K562 (cell line): ENCODE data around the gene MRNIP. TPM values are rescaled to one million over a fixed set of nuclear protein-coding genes. Genes with fewer than 3 reads are reported as not detected.

Experiments
- ATAC-seq: fragments of 200-7000 bp; cut with Tn5 transposase; 3 replicates; pipeline ENCODE4 v1.9.1; 2020; ENCODE audit warnings: moderate library complexity
- BruUV-seq: library from RNA; stranded (reverse); fragments of 400-500 nt; replicated peaks from 2 replicates; lab custom pipeline; 2021; lab: Mats Ljungman, UMichigan
- CTCF ChIA-PET: fragments of 300-600 bp; formaldehyde crosslinking; extraction: SDS; loops from one replicate; lab custom pipeline; 2021; ENCODE audit warnings: low intra/inter-chr PET ratio; lab: Yijun Ruan, JAX
- POLR2A ChIA-PET: fragments of 300-600, 350-650 bp; sonication (Branson Sonifier 250); formaldehyde crosslinking; extraction: SDS; loops from one replicate; lab custom pipeline; 2021; ENCODE audit warnings: antibody characterized with exemption, inconsistent platforms; lab: Yijun Ruan, JAX
- DNase-seq, 4 experiments: peaks; one replicate each; pipeline versions ENCODE4 v3.0.0 to v3.0.0-alpha.2; 2011 to 2018; ENCODE audit warnings: low spot score in 3 of 4, mixed read lengths in 3 of 4; ENCODE audit errors: extremely low read depth in 1 of 4
- FAIRE-seq: peaks from 2 replicates; lab custom pipeline; 2011; peaks lifted over from hg19 to GRCh38; lab: Jason Lieb, UNC
- H2AFZ ChIP-seq: 2 replicates; pipeline ENCODE4 v1.6.0; 2011; ENCODE audit warnings: low read depth, low read length, control low read depth, inconsistent platforms
- H3K27ac ChIP-seq: fragments of 200-600 bp; 3 replicates; pipeline ENCODE4 v1.8.0; 2011; ENCODE audit warnings: low read depth, mild to moderate bottlenecking, control low read depth, inconsistent platforms, low read length, moderate library complexity, mixed read lengths; ENCODE audit errors: extremely low read depth
- H3K27me3 ChIP-seq, 2 experiments: fragments of 300-600 bp in 1 of 2; 2 replicates in 1 of 2; 3 replicates in 1 of 2; pipeline versions ENCODE4 v1.6.0 to v1.8.0; 2011; ENCODE audit warnings: inconsistent platforms in 2 of 2, low read length in 2 of 2, mild to moderate bottlenecking in 1 of 2, mixed read lengths in 1 of 2, moderate library complexity in 1 of 2; ENCODE audit not compliant: control insufficient read depth in 2 of 2, insufficient read depth in 2 of 2
- H3K36me3 ChIP-seq: fragments of 300-600 bp; 3 replicates; pipeline ENCODE4 v1.8.0; 2011; ENCODE audit warnings: mild to moderate bottlenecking, low read length, inconsistent platforms; ENCODE audit not compliant: control insufficient read depth, insufficient read depth
- H3K4me1 ChIP-seq, 2 experiments: fragments of 200-600 bp in 1 of 2; replicated peaks in 1 of 2; 2 replicates in 1 of 2; 3 replicates in 1 of 2; pipeline versions ENCODE4 v1.5.1 to v1.8.0; 2011; ENCODE audit warnings: inconsistent platforms in 2 of 2, low read length in 2 of 2, mild to moderate bottlenecking in 1 of 2, mixed read lengths in 1 of 2, moderate library complexity in 1 of 2; ENCODE audit not compliant: control insufficient read depth in 2 of 2, insufficient read depth in 2 of 2
- H3K4me2 ChIP-seq: 2 replicates; pipeline ENCODE4 v1.6.1; 2011; ENCODE audit warnings: low read length, control low read depth, inconsistent platforms, mixed read lengths; ENCODE audit not compliant: insufficient read depth
- H3K4me3 ChIP-seq: fragments of 200-600 bp; sonication (generic), shearing (Covaris generic); 2 replicates; pipeline ENCODE4 v1.5.1; 2016; ENCODE audit warnings: control low read depth, inconsistent platforms
- H3K79me2 ChIP-seq: fragments of 200-600 bp; 3 replicates; pipeline ENCODE4 v1.8.0; 2011; ENCODE audit warnings: low read length, inconsistent platforms; ENCODE audit not compliant: control insufficient read depth, insufficient read depth
- H3K9ac ChIP-seq, 2 experiments: 2 replicates each; pipeline versions ENCODE4 v1.6.0 to v1.6.1; 2011; ENCODE audit warnings: low read depth in 2 of 2, low read length in 2 of 2, control low read depth in 1 of 2, inconsistent platforms in 1 of 2, mild to moderate bottlenecking in 1 of 2, mixed read lengths in 1 of 2; ENCODE audit not compliant: insufficient read depth in 1 of 2
- H3K9me1 ChIP-seq: one replicate; pipeline ENCODE4 v1.6.0; 2011; ENCODE audit warnings: inconsistent platforms, mild to moderate bottlenecking, low read length, moderate library complexity; ENCODE audit not compliant: control insufficient read depth, insufficient read depth
- H3K9me3 ChIP-seq: replicated peaks from 2 replicates; pipeline ENCODE4 v1.5.1; 2011; ENCODE audit warnings: low read depth, low read length, inconsistent platforms; ENCODE audit not compliant: control insufficient read depth, insufficient read depth
- H4K20me1 ChIP-seq: replicated peaks from 2 replicates; pipeline ENCODE4 v1.6.1; 2011; ENCODE audit warnings: low read length, inconsistent platforms, mixed read lengths; ENCODE audit not compliant: control insufficient read depth, insufficient read depth
- DMBX1 ChIP-seq: fragments of 250-450 bp; sonication (Bioruptor Pico); IDR thresholded peaks from 2 replicates; pipeline ENCODE4 v1.8.0; 2022; ENCODE audit warnings: inconsistent platforms, mild to moderate bottlenecking, moderate library complexity, borderline replicate concordance
- JUN ChIP-seq, 2 experiments: sonication (generic) in 1 of 2; formaldehyde crosslinking in 1 of 2; IDR thresholded peaks; 2 replicates each; pipeline versions ENCODE4 v1.6.1 to v1.8.0; 2012 to 2022; ENCODE audit warnings: borderline replicate concordance in 2 of 2, mild to moderate bottlenecking in 2 of 2, improper control_type of control experiment in 1 of 2, low read depth in 1 of 2, low read length in 1 of 2, missing genetic modification reagents in 1 of 2
- POLR2G ChIP-seq: fragments of 200-400 bp; formaldehyde crosslinking; IDR thresholded peaks from 2 replicates; pipeline ENCODE4 v1.6.1; 2017; ENCODE audit warnings: low read depth, mild to moderate bottlenecking, antibody characterized with exemption, low read length, moderate library complexity
- WGBS: fragments of 100-300 bp; shearing (Covaris generic); methylation state at CpG from one replicate; pipeline ENCODE4 v1.1.6; 2016; ENCODE audit warnings: low coverage, mixed read lengths; ENCODE audit not compliant: insufficient coverage; ENCODE audit errors: missing lambda C conversion rate; 5-methylcytosine and 5-hydroxymethylcytosine counted together
- in situ Hi-C: fragments of 300-500 bp; cut with MboI; formaldehyde crosslinking; loops from 4 replicates; pipeline ENCODE4 v1.15.0; 2018; ENCODE audit warnings: inconsistent platforms, mixed read lengths
- intact Hi-C: fragments of 100-400 bp; cut with micrococcal nuclease; formaldehyde crosslinking; loops from 2 replicates; pipeline ENCODE4 v1.14.2; 2022
- polyA plus RNA-seq, 8 experiments: library from polyadenylated mRNA; depleted of rRNA in 4 of 8; stranded (reverse) in 5 of 8; unstranded in 3 of 8; fragments of >200 nt; fragmentation: Nextera tagmentation in 2 of 8; fragmentation: Illumina TruSeq in 1 of 8; extraction: Ambion mirVana in 2 of 8; extraction: Trizol in 1 of 8; gene quantifications; 2 replicates each; pipeline versions ENCODE4 v1.2.1 to v1.2.3, GENCODE V29; 2011 to 2014; ENCODE audit warnings: inconsistent platforms in 1 of 8, missing spikeins in 1 of 8
- total RNA-seq, 7 experiments: library from RNA; depleted of rRNA in 6 of 7; stranded (reverse); fragments of >200 nt in 6 of 7; fragmentation: Illumina TruSeq in 2 of 7; extraction: Trizol in 2 of 7; gene quantifications; 2 replicates each; pipeline versions ENCODE4 v1.2.1 to v1.2.3, GENCODE V29; 2011 to 2021; ENCODE audit warnings: low replicate concordance in 1 of 7
- TF ChIP-seq, protein P1 (sequence below): sonication (generic); formaldehyde crosslinking; IDR thresholded peaks from 2 replicates; pipeline ENCODE4 v1.8.1; 2023; ENCODE audit warnings: mild to moderate bottlenecking, missing genetic modification reagents
- TF ChIP-seq, protein P2 (sequence below): fragments of 250-450 bp; sonication (Bioruptor Pico); IDR thresholded peaks from 2 replicates; pipeline ENCODE4 v1.4.0; 2020; ENCODE audit warnings: mild to moderate bottlenecking, moderate library complexity

The MRNIP gene
- total and polyA plus RNA-seq, 9 of the 15 experiments (the other 6 are each of a cell fraction or from before 2014, with no cell fraction given), result 3.6 to 39.0 (median 16.8) TPM

DNA sequence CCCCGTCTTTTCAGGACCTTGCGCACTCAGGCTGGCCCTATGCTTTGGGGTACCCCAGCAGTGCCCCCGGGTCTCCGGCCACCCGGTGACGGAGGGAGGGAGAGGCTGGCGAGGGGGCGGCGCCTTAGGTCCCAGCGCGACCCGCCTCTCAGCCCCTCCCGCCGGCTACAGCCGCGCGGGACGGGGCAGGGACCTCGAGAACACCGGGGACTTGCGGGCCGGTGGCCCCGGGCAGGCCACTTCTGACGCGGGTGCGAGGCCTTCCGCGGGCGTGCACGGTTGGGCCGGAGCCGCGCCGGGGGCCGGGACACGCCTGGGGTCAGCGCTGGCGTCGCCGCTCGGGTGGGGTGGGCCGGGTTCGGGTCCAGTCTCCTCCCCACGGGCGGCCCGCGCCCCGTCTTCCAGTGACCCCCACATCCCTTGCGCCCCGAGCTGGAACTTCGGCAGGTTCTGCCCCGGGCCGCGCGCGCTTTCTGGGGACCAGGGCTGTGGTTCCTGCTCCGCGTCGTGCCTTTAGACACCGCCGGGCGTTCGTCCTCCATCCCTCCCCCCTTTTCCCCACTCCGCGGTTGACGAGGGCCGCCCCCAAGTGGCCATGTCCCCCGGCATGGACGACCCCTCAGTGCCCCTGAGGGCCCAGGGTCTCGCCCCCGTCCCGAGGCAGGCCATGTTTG is 41.7 kb downstream of the MRNIP start (continued):
- TF ChIP-seq, protein P1, sequence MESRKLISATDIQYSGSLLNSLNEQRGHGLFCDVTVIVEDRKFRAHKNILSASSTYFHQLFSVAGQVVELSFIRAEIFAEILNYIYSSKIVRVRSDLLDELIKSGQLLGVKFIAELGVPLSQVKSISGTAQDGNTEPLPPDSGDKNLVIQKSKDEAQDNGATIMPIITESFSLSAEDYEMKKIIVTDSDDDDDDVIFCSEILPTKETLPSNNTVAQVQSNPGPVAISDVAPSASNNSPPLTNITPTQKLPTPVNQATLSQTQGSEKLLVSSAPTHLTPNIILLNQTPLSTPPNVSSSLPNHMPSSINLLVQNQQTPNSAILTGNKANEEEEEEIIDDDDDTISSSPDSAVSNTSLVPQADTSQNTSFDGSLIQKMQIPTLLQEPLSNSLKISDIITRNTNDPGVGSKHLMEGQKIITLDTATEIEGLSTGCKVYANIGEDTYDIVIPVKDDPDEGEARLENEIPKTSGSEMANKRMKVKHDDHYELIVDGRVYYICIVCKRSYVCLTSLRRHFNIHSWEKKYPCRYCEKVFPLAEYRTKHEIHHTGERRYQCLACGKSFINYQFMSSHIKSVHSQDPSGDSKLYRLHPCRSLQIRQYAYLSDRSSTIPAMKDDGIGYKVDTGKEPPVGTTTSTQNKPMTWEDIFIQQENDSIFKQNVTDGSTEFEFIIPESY (CRISPR knock-in tag), result peak; percentile 93
- TF ChIP-seq JUN (IDR thresholded peaks at IDR 0.05; ENCODE audit: borderline replicate concordance, low read depth, low read length) (no peak), JUN (CRISPR knock-in tag; IDR thresholded peaks at IDR 0.05; ENCODE audit: borderline replicate concordance) (no peak)
- TF ChIP-seq, protein P2, sequence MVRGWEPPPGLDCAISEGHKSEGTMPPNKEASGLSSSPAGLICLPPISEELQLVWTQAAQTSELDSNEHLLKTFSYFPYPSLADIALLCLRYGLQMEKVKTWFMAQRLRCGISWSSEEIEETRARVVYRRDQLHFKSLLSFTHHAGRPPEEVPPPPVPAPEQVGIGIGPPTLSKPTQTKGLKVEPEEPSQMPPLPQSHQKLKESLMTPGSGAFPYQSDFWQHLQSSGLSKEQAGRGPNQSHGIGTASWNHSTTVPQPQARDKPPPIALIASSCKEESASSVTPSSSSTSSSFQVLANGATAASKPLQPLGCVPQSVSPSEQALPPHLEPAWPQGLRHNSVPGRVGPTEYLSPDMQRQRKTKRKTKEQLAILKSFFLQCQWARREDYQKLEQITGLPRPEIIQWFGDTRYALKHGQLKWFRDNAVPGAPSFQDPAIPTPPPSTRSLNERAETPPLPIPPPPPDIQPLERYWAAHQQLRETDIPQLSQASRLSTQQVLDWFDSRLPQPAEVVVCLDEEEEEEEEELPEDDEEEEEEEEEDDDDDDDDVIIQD, result no peak

GRCh38 chr5:179816401-179816795 is 42.2 kb downstream of the MRNIP start:
- H3K36me3 ChIP-seq, result peaks cover 38% of the 10 kb centered on the region; the same call in 2 of the 3 replicates
- H3K9me1 ChIP-seq, result no peaks in the 10 kb centered on the region
- no peak overlapping the region for H3K9ac ChIP-seq
- no peak overlapping the region for H3K27ac ChIP-seq
- no peak overlapping the region for H2AFZ ChIP-seq
- BruUV-seq, result no TSS peak
- 100% methylated on average over 13 of the region's 23 CpGs for WGBS
- H3K9me3 ChIP-seq, result no peaks in the 10 kb centered on the region
- peaks cover 4% of the 10 kb centered on the region; the same call in 1 of the 2 replicates for H4K20me1 ChIP-seq
- peaks cover 68% of the 10 kb centered on the region for H3K79me2 ChIP-seq
- H3K4me3 ChIP-seq, result no peak overlapping the region
- intact Hi-C loops (no loop called here), in situ Hi-C loops (no loop called here)
- ATAC-seq (no peak), DNase-seq (no peak), FAIRE-seq (no peak)
- H3K4me1 ChIP-seq, result peaks cover 32 to 68% of the 10 kb centered on the region in 2 experiments
- POLR2A ChIA-PET, result interaction anchor here (0.7 to 1.6 kb wide), 2 partner anchors 11 to 27 kb away, joined by 3 to 4 read pairs; no protein-coding TSS in a partner anchor
- TF ChIP-seq POLR2G (0 out of 2 replicates have a peak, but pooled peaks have one; percentile 4), DMBX1 (CRISPR knock-in tag) (no peak)
- TF ChIP-seq, protein P1 (CRISPR knock-in tag), result peak; percentile 64
- H3K4me2 ChIP-seq, result no peak overlapping the region
- CTCF ChIA-PET, result no interaction called here
- no peaks in the 10 kb centered on the region for H3K27me3 ChIP-seq
